IPS DF 4.7 (cell line): ENCODE measurements around the gene TGM6.

ENCODE experiments used
- DNase-seq: peaks from one replicate; pipeline ENCODE4 v3.0.0-alpha.2; 2013; ENCODE audit warnings: low spot score; ENCODE audit errors: extremely low read depth

TGM6 gene

GRCh38 chr20:2451939-2452732, 71.4 kb downstream of the TGM6 start:
- no peak for DNase-seq

- DNase-seq, result no peak
Measured at GRCh38 chr20:2453792-2454191, 73.1 kb downstream of the TGM6 start.

- DNase-seq, result no peak
Measured at GRCh38 chr20:2455771-2456497, 75.2 kb downstream of the TGM6 start.

- no peak for DNase-seq
Measured at GRCh38 chr20:2458919-2459499, 78.3 kb downstream of the TGM6 start.

- no peak for DNase-seq
Measured at GRCh38 chr20:2459981-2460751, 79.5 kb downstream of the TGM6 start.

GRCh38 chr20:2460752-2461424, 80.2 kb downstream of the TGM6 start:
- DNase-seq, result no peak

GRCh38 chr20:2462484-2462883, 81.8 kb downstream of the TGM6 start:
- DNase-seq, result no peak

GRCh38 chr20:2463616-2464365, 83.1 kb downstream of the TGM6 start:
- DNase-seq, result no peak

- no peak for DNase-seq
Measured at GRCh38 chr20:2465100-2465499, 84.4 kb downstream of the TGM6 start.

GRCh38 chr20:2467412-2467811, 86.7 kb downstream of the TGM6 start:
- no peak for DNase-seq

- DNase-seq, result no peak
Measured at GRCh38 chr20:2468581-2469407, 88.1 kb downstream of the TGM6 start.

- no peak for DNase-seq
Measured at GRCh38 chr20:2469991-2470422, 89.3 kb downstream of the TGM6 start.

GRCh38 chr20:2470423-2471193, 89.9 kb downstream of the TGM6 start, which contains the start of gene SNRPB:
SNRPB (minus strand) TSS chr20:2470789; CDS start chr20:2470690, 99 bp downstream.
- DNase-seq, result peak; percentile 95

GRCh38 chr20:2473516-2473915, 92.8 kb downstream of the TGM6 start:
- no peak for DNase-seq

GRCh38 chr20:2475850-2476741, 95.4 kb downstream of the TGM6 start:
- no peak for DNase-seq

GRCh38 chr20:2476742-2477615, 96.3 kb downstream of the TGM6 start:
- no peak for DNase-seq

GRCh38 chr20:2480381-2480780, 99.7 kb downstream of the TGM6 start:
- DNase-seq, result no peak
